ENCODE data around the gene DYNC1H1.

The DYNC1H1 gene

GRCh38 chr14:102094101-102094500 lies 129.7 kb downstream of the DYNC1H1 start:
- Histone ChIP-seq H3K27me3 (replicated peaks; ENCODE audit: control insufficient read depth, insufficient read depth, low read length, poor library complexity, severe bottlenecking) (no peaks in the 10 kb centered on the region), H3K4me1 (ENCODE audit: control insufficient read depth, insufficient read depth, low read length, poor library complexity, severe bottlenecking) (no peaks in the 10 kb centered on the region), H3K9me3 (ENCODE audit: control insufficient read depth, low read length) (no peaks in the 10 kb centered on the region), H3K27ac (ENCODE audit: insufficient read depth, low read length, poor library complexity, severe bottlenecking) (no peak overlapping the region), H3K36me3 (ENCODE audit: control insufficient read depth, insufficient read depth, low read length) (no peaks in the 10 kb centered on the region), H3K4me3 (ENCODE audit: insufficient read depth, low read depth, low read length, poor library complexity, severe bottlenecking) (no peak overlapping the region)
- DNase-seq = no peak

GRCh38 chr14:102095231-102095870 lies 131.0 kb downstream of the DYNC1H1 start:
- H3K27me3 ChIP-seq (replicated peaks; ENCODE audit: control insufficient read depth, insufficient read depth, low read length, poor library complexity, severe bottlenecking) = no peaks in the 10 kb centered on the region
- H3K27ac ChIP-seq (ENCODE audit: insufficient read depth, low read length, poor library complexity, severe bottlenecking) = no peak overlapping the region
- H3K36me3 ChIP-seq (ENCODE audit: control insufficient read depth, insufficient read depth, low read length) = no peaks in the 10 kb centered on the region
- no peaks in the 10 kb centered on the region for H3K4me1 ChIP-seq (ENCODE audit: control insufficient read depth, insufficient read depth, low read length, poor library complexity, severe bottlenecking)
- H3K4me3 ChIP-seq (ENCODE audit: insufficient read depth, low read depth, low read length, poor library complexity, severe bottlenecking) = no peak overlapping the region
- H3K9me3 ChIP-seq (ENCODE audit: control insufficient read depth, low read length) = no peaks in the 10 kb centered on the region
- no peak for DNase-seq

GRCh38 chr14:102095871-102096568 lies 131.6 kb downstream of the DYNC1H1 start:
- Histone ChIP-seq H3K9me3 (ENCODE audit: control insufficient read depth, low read length) (no peaks in the 10 kb centered on the region), H3K27me3 (replicated peaks; ENCODE audit: control insufficient read depth, insufficient read depth, low read length, poor library complexity, severe bottlenecking) (no peaks in the 10 kb centered on the region), H3K36me3 (ENCODE audit: control insufficient read depth, insufficient read depth, low read length) (no peaks in the 10 kb centered on the region), H3K4me3 (ENCODE audit: insufficient read depth, low read depth, low read length, poor library complexity, severe bottlenecking) (no peak overlapping the region), H3K27ac (ENCODE audit: insufficient read depth, low read length, poor library complexity, severe bottlenecking) (no peak overlapping the region), H3K4me1 (ENCODE audit: control insufficient read depth, insufficient read depth, low read length, poor library complexity, severe bottlenecking) (no peaks in the 10 kb centered on the region)
- no peak for DNase-seq

- no peaks in the 10 kb centered on the region for H3K36me3 ChIP-seq (ENCODE audit: control insufficient read depth, insufficient read depth, low read length)
- no peaks in the 10 kb centered on the region for H3K27me3 ChIP-seq (replicated peaks; ENCODE audit: control insufficient read depth, insufficient read depth, low read length, poor library complexity, severe bottlenecking)
- DNase-seq = peak; percentile 44 to 58 (median 48)
- H3K9me3 ChIP-seq (ENCODE audit: control insufficient read depth, low read length) = no peaks in the 10 kb centered on the region
- H3K4me1 ChIP-seq (ENCODE audit: control insufficient read depth, insufficient read depth, low read length, poor library complexity, severe bottlenecking) = no peaks in the 10 kb centered on the region
- H3K27ac ChIP-seq (ENCODE audit: insufficient read depth, low read length, poor library complexity, severe bottlenecking) = no peak overlapping the region
- no peak overlapping the region for H3K4me3 ChIP-seq (ENCODE audit: insufficient read depth, low read depth, low read length, poor library complexity, severe bottlenecking)
Observed at GRCh38 chr14:102096569-102097188, 132.3 kb downstream of the DYNC1H1 start.

GRCh38 chr14:102097441-102098135 lies 133.2 kb downstream of the DYNC1H1 start:
- Histone ChIP-seq H3K4me1 (ENCODE audit: control insufficient read depth, insufficient read depth, low read length, poor library complexity, severe bottlenecking) (no peaks in the 10 kb centered on the region), H3K36me3 (ENCODE audit: control insufficient read depth, insufficient read depth, low read length) (no peaks in the 10 kb centered on the region), H3K9me3 (ENCODE audit: control insufficient read depth, low read length) (no peaks in the 10 kb centered on the region), H3K4me3 (ENCODE audit: insufficient read depth, low read depth, low read length, poor library complexity, severe bottlenecking) (no peak overlapping the region), H3K27me3 (replicated peaks; ENCODE audit: control insufficient read depth, insufficient read depth, low read length, poor library complexity, severe bottlenecking) (no peaks in the 10 kb centered on the region), H3K27ac (ENCODE audit: insufficient read depth, low read length, poor library complexity, severe bottlenecking) (no peak overlapping the region)
- DNase-seq = no peak

- Histone ChIP-seq H3K27me3 (replicated peaks; ENCODE audit: control insufficient read depth, insufficient read depth, low read length, poor library complexity, severe bottlenecking) (no peaks in the 10 kb centered on the region), H3K9me3 (ENCODE audit: control insufficient read depth, low read length) (no peaks in the 10 kb centered on the region), H3K27ac (ENCODE audit: insufficient read depth, low read length, poor library complexity, severe bottlenecking) (no peak overlapping the region), H3K4me1 (ENCODE audit: control insufficient read depth, insufficient read depth, low read length, poor library complexity, severe bottlenecking) (no peaks in the 10 kb centered on the region), H3K36me3 (ENCODE audit: control insufficient read depth, insufficient read depth, low read length) (no peaks in the 10 kb centered on the region), H3K4me3 (ENCODE audit: insufficient read depth, low read depth, low read length, poor library complexity, severe bottlenecking) (no peak overlapping the region)
- no peak for DNase-seq
Observed at GRCh38 chr14:102103062-102103695, 138.8 kb downstream of the DYNC1H1 start.

GRCh38 chr14:102105369-102105768 lies 141.0 kb downstream of the DYNC1H1 start:
- Histone ChIP-seq H3K27ac (ENCODE audit: insufficient read depth, low read length, poor library complexity, severe bottlenecking) (no peak overlapping the region), H3K9me3 (ENCODE audit: control insufficient read depth, low read length) (no peaks in the 10 kb centered on the region), H3K27me3 (replicated peaks; ENCODE audit: control insufficient read depth, insufficient read depth, low read length, poor library complexity, severe bottlenecking) (no peaks in the 10 kb centered on the region), H3K36me3 (ENCODE audit: control insufficient read depth, insufficient read depth, low read length) (no peaks in the 10 kb centered on the region), H3K4me1 (ENCODE audit: control insufficient read depth, insufficient read depth, low read length, poor library complexity, severe bottlenecking) (no peaks in the 10 kb centered on the region), H3K4me3 (ENCODE audit: insufficient read depth, low read depth, low read length, poor library complexity, severe bottlenecking) (no peak overlapping the region)
- no peak for DNase-seq
